K562 (cell line): ENCODE measurements around the gene C11orf91. TPM values are rescaled to one million over a fixed set of nuclear protein-coding genes. Genes with fewer than 3 reads are reported as not detected.
A peak's percentile ranks its signal among the peaks of the same experiment; 100 is the strongest.

ENCODE experiments used
- CBX3 ChIP-seq, 2 experiments: IDR thresholded peaks; 1 replicate in 1 of 2; 2 replicates in 1 of 2; pipeline ENCODE4 v1.6.1; 2012; ENCODE audit warnings: inconsistent platforms in 2 of 2, low read length in 2 of 2, borderline replicate concordance in 1 of 2, control low read depth in 1 of 2
- E2F8 ChIP-seq: fragments of 450-650 bp; IDR thresholded peaks from 2 replicates; pipeline ENCODE4 v1.7.1; 2018; ENCODE audit warnings: mild to moderate bottlenecking, low read depth; ENCODE audit not compliant: partially characterized antibody
- FOXJ2 ChIP-seq: fragments of 200-800 bp; sonication (Bioruptor generic); IDR thresholded peaks from 2 replicates; pipeline ENCODE4 v1.6.1; 2016; ENCODE audit warnings: missing genetic modification characterization, missing compliant biosample characterization
- HDAC3 ChIP-seq: fragments of 450-650 bp; IDR thresholded peaks from 2 replicates; pipeline ENCODE4 v1.6.1; 2018; ENCODE audit warnings: borderline replicate concordance, mild to moderate bottlenecking, moderate library complexity; ENCODE audit not compliant: partially characterized antibody
- IFI16 ChIP-seq: fragments of 250-450 bp; sonication (Bioruptor Pico); IDR thresholded peaks from 2 replicates; pipeline ENCODE4 v2.1.2; 2022; ENCODE audit warnings: mild to moderate bottlenecking, inconsistent platforms
- MAFF ChIP-seq: IDR thresholded peaks from 2 replicates; pipeline ENCODE4 v1.6.1; 2012; ENCODE audit warnings: low read length, improper control_type of control experiment
- RBBP5 ChIP-seq: fragments of 200-600 bp; sonication (generic); IDR thresholded peaks from 2 replicates; pipeline ENCODE4 v1.6.1; 2012; ENCODE audit warnings: borderline replicate concordance, mild to moderate bottlenecking, low read length, control low read depth, inconsistent platforms; ENCODE audit not compliant: insufficient read depth, poor library complexity, severe bottlenecking
- SIN3B ChIP-seq: fragments of 450-650 bp; IDR thresholded peaks from 2 replicates; pipeline ENCODE4 v1.6.1; 2017; ENCODE audit warnings: low read depth, mild to moderate bottlenecking, moderate library complexity
- SMARCA5 ChIP-seq: fragments of 450-650 bp; IDR thresholded peaks from 2 replicates; pipeline ENCODE4 v1.6.1; 2016
- STAT6 ChIP-seq: sonication (generic); formaldehyde crosslinking; IDR thresholded peaks from 2 replicates; pipeline ENCODE4 v1.8.1; 2023; ENCODE audit warnings: mild to moderate bottlenecking, missing genetic modification reagents
- TAF7 ChIP-seq: fragments of 450-650 bp; IDR thresholded peaks from 2 replicates; pipeline ENCODE4 v1.6.1; 2016; ENCODE audit warnings: missing genetic modification characterization, missing compliant biosample characterization
- UBTF ChIP-seq, 2 experiments: IDR thresholded peaks; 2 replicates each; pipeline ENCODE4 v1.6.1; 2012; ENCODE audit warnings: improper control_type of control experiment in 2 of 2, low read depth in 2 of 2, low read length in 2 of 2, borderline replicate concordance in 1 of 2
- ZNF282 ChIP-seq: sonication (generic); formaldehyde crosslinking; IDR thresholded peaks from 2 replicates; pipeline ENCODE4 v1.8.1; 2023; ENCODE audit warnings: missing genetic modification reagents
- ZNF311 ChIP-seq: fragments of 250-450 bp; sonication (Bioruptor Pico); IDR thresholded peaks from 2 replicates; pipeline ENCODE4 v1.4.0; 2020; ENCODE audit warnings: mild to moderate bottlenecking, moderate library complexity
- polyA plus RNA-seq, 8 experiments: library from polyadenylated mRNA; depleted of rRNA in 4 of 8; stranded (reverse) in 5 of 8; unstranded in 3 of 8; fragments of >200 nt; fragmentation: Nextera tagmentation in 2 of 8; fragmentation: Illumina TruSeq in 1 of 8; extraction: Ambion mirVana in 2 of 8; extraction: Trizol in 1 of 8; gene quantifications; 2 replicates each; pipeline versions ENCODE4 v1.2.1 to v1.2.3, GENCODE V29; 2011 to 2014; ENCODE audit warnings: inconsistent platforms in 1 of 8, missing spikeins in 1 of 8
- total RNA-seq, 7 experiments: library from RNA; depleted of rRNA in 6 of 7; stranded (reverse); fragments of >200 nt in 6 of 7; fragmentation: Illumina TruSeq in 2 of 7; extraction: Trizol in 2 of 7; gene quantifications; 2 replicates each; pipeline versions ENCODE4 v1.2.1 to v1.2.3, GENCODE V29; 2011 to 2021; ENCODE audit warnings: low replicate concordance in 1 of 7
- TF ChIP-seq, protein P1 (sequence below): fragments of 450-650 bp; formaldehyde crosslinking; IDR thresholded peaks from 2 replicates; pipeline ENCODE4 v1.4.0; 2020; ENCODE audit warnings: mild to moderate bottlenecking, moderate library complexity

Gene C11orf91
- total and polyA plus RNA-seq, 9 of the 15 experiments (the other 6 are each of a cell fraction or from before 2014, with no cell fraction given), result not detected

- no peak for TF ChIP-seq FOXJ2
- TF ChIP-seq UBTF (IDR thresholded peaks at IDR 0.05; ENCODE audit: borderline replicate concordance in 1 of 2, low read depth in 2 of 2, low read length in 2 of 2), result 0 out of 4 replicates have a peak, but pooled peaks of 1 of the 2 experiments have one; percentile 2
- TF ChIP-seq SMARCA5, result no peak
- TF ChIP-seq E2F8, result peak; percentile 41
- TF ChIP-seq SIN3B, result no peak
- TF ChIP-seq RBBP5, result peak; percentile 45
- no peak for TF ChIP-seq HDAC3
- TF ChIP-seq IFI16 (CRISPR knock-in tag), result no peak
- peak; percentile 78 for TF ChIP-seq MAFF
- no peak for TF ChIP-seq STAT6 (CRISPR knock-in tag)
- TF ChIP-seq ZNF311, result no peak
- TF ChIP-seq, protein P1, sequence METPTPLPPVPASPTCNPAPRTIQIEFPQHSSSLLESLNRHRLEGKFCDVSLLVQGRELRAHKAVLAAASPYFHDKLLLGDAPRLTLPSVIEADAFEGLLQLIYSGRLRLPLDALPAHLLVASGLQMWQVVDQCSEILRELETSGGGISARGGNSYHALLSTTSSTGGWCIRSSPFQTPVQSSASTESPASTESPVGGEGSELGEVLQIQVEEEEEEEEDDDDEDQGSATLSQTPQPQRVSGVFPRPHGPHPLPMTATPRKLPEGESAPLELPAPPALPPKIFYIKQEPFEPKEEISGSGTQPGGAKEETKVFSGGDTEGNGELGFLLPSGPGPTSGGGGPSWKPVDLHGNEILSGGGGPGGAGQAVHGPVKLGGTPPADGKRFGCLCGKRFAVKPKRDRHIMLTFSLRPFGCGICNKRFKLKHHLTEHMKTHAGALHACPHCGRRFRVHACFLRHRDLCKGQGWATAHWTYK (CRISPR knock-in tag), result no peak
- no peak for TF ChIP-seq CBX3 (IDR thresholded peaks at IDR 0.05; ENCODE audit: borderline replicate concordance in 1 of 2, low read length in 2 of 2)
- TF ChIP-seq TAF7 (tag), result no peak
- no peak for TF ChIP-seq ZNF282 (CRISPR knock-in tag)
Measured at GRCh38 chr11:33723238-33723881, 22.7 kb upstream of the C11orf91 start (continued).
